Neural cell (in vitro differentiated cells): Measurements from ENCODE around the gene FBLN2. TPM values are rescaled to one million over a fixed set of nuclear protein-coding genes. Genes with fewer than 3 reads are reported as not detected.

ENCODE experiments used
- H2AFZ ChIP-seq: fragments of 200-600, 300-800 bp; sonication (generic), shearing (Covaris generic); 2 replicates; pipeline ENCODE4 v1.6.0; 2014; ENCODE audit warnings: low read depth, mild to moderate bottlenecking, antibody characterized with exemption, low read length, moderate library complexity
- H3F3A ChIP-seq: fragments of 200-600 bp; shearing (Covaris generic); 2 replicates; pipeline ENCODE4 v1.6.1; 2016; ENCODE audit warnings: mild to moderate bottlenecking, moderate library complexity, mixed read lengths, antibody characterized with exemption, low read length; ENCODE audit not compliant: insufficient read depth, poor library complexity, severe bottlenecking
- H3K27ac ChIP-seq: fragments of 200-600, 300-800 bp; sonication (generic), shearing (Covaris generic); 2 replicates; pipeline ENCODE4 v1.5.1; 2014; ENCODE audit warnings: mild to moderate bottlenecking, low read length, moderate library complexity
- H3K27me3 ChIP-seq: fragments of 300-800, 200-600 bp; sonication (generic), shearing (Covaris generic); 2 replicates; pipeline ENCODE4 v1.6.0; 2014; ENCODE audit warnings: mild to moderate bottlenecking, low read depth, low read length, moderate library complexity; ENCODE audit not compliant: insufficient read depth
- H3K36me3 ChIP-seq: fragments of 300-800, 200-600 bp; sonication (generic), shearing (Covaris generic); 2 replicates; pipeline ENCODE4 v1.5.1; 2014; ENCODE audit warnings: mild to moderate bottlenecking, antibody characterized with exemption, low read length, moderate library complexity; ENCODE audit not compliant: insufficient read depth
- H3K4me2 ChIP-seq: fragments of 300-800, 200-600 bp; sonication (generic), shearing (Covaris generic); 2 replicates; pipeline ENCODE4 v1.6.0; 2014; ENCODE audit warnings: mild to moderate bottlenecking, low read length
- H3K4me3 ChIP-seq: fragments of 300-800, 200-600 bp; sonication (generic), shearing (Covaris generic); 2 replicates; pipeline ENCODE4 v1.5.1; 2014; ENCODE audit warnings: mild to moderate bottlenecking, low read length, moderate library complexity
- H3K79me2 ChIP-seq: fragments of 200-600 bp; shearing (Covaris generic); replicated peaks from 2 replicates; pipeline ENCODE4 v1.6.0; 2014; ENCODE audit warnings: mild to moderate bottlenecking, low read length, moderate library complexity; ENCODE audit not compliant: insufficient read depth
- H3K9ac ChIP-seq: fragments of 300-800, 200-600 bp; sonication (generic), shearing (Covaris generic); 2 replicates; pipeline ENCODE4 v1.6.1; 2016; ENCODE audit warnings: mild to moderate bottlenecking, low read length, mixed read lengths
- H3K9me2 ChIP-seq: fragments of 200-600 bp; shearing (Covaris generic); 2 replicates; pipeline ENCODE4 v1.6.1; 2016; ENCODE audit warnings: mild to moderate bottlenecking, low read length, mixed read lengths; ENCODE audit not compliant: insufficient read depth
- H3K9me3 ChIP-seq: fragments of 200-600, 300-800 bp; sonication (generic), shearing (Covaris generic); 2 replicates; pipeline ENCODE4 v1.6.1; 2016; ENCODE audit warnings: mild to moderate bottlenecking, mixed run types, low read length, moderate library complexity, mixed read lengths
- H4K20me1 ChIP-seq: fragments of 200-600 bp; shearing (Covaris generic); 2 replicates; pipeline ENCODE4 v1.6.1; 2016; ENCODE audit warnings: mild to moderate bottlenecking, mixed run types; ENCODE audit not compliant: insufficient read depth
- CTCF ChIP-seq: fragments of 450-650 bp; IDR thresholded peaks from 2 replicates; pipeline ENCODE4 v1.5.1; 2014; ENCODE audit warnings: antibody characterized with exemption, mild to moderate bottlenecking, moderate library complexity; ENCODE audit not compliant: poor library complexity, severe bottlenecking
- EP300 ChIP-seq: fragments of 450-650 bp; conservative IDR thresholded peaks from 2 replicates; pipeline ENCODE4 v1.6.1; 2014; ENCODE audit warnings: antibody characterized with exemption, mild to moderate bottlenecking, moderate library complexity; ENCODE audit not compliant: poor library complexity, severe bottlenecking
- EZH2 ChIP-seq: fragments of 200-600, 300-800 bp; shearing (Covaris generic), sonication (generic); IDR thresholded peaks from 2 replicates; pipeline ENCODE4 v1.6.1; 2014; ENCODE audit warnings: antibody characterized with exemption, low read length, borderline replicate concordance, mild to moderate bottlenecking; ENCODE audit not compliant: insufficient read depth, poor library complexity, severe bottlenecking
- MXI1 ChIP-seq: fragments of 450-650 bp; conservative IDR thresholded peaks from 2 replicates; pipeline ENCODE4 v1.6.1; 2014; ENCODE audit warnings: antibody characterized with exemption, mild to moderate bottlenecking; ENCODE audit not compliant: poor library complexity, severe bottlenecking
- POLR2AphosphoS5 ChIP-seq: IDR thresholded peaks from 2 replicates; pipeline ENCODE4 v1.6.1; 2012
- RAD21 ChIP-seq: fragments of 450-650 bp; conservative IDR thresholded peaks from 2 replicates; pipeline ENCODE4 v1.6.1; 2014; ENCODE audit warnings: antibody characterized with exemption, mild to moderate bottlenecking, moderate library complexity
- REST ChIP-seq: IDR thresholded peaks from 2 replicates; pipeline ENCODE4 v1.6.1; 2012; ENCODE audit warnings: borderline replicate concordance
- SMC3 ChIP-seq: fragments of 450-650 bp; conservative IDR thresholded peaks from 2 replicates; pipeline ENCODE4 v1.6.1; 2014; ENCODE audit warnings: antibody characterized with exemption, mild to moderate bottlenecking, moderate library complexity; ENCODE audit not compliant: poor library complexity
- TAF1 ChIP-seq: IDR thresholded peaks from 2 replicates; pipeline ENCODE4 v1.6.1; 2012; ENCODE audit warnings: low read depth
- polyA plus RNA-seq: library from polyadenylated mRNA; depleted of rRNA; stranded (reverse); fragments of >200 nt; gene quantifications from 2 replicates; pipeline ENCODE4 v1.2.3, GENCODE V29; 2014

FBLN2 gene
- polyA plus RNA-seq, 1 donor from 2014 or later: 0.37 TPM

- no peaks in the 10 kb centered on the region for H3K9me3 ChIP-seq
- no peaks in the 10 kb centered on the region for H3K79me2 ChIP-seq
- H3K36me3 ChIP-seq: no peaks in the 10 kb centered on the region
- H3K4me3 ChIP-seq: no peak overlapping the region
- H3K9ac ChIP-seq: no peak overlapping the region
- no peak overlapping the region for H3K4me2 ChIP-seq
- H4K20me1 ChIP-seq: no peaks in the 10 kb centered on the region
- no peaks in the 10 kb centered on the region for H3F3A ChIP-seq
- TF ChIP-seq REST (no peak), CTCF (no peak), RAD21 (no peak), EZH2 (no peak), MXI1 (no peak), TAF1 (no peak), POLR2AphosphoS5 (no peak), EP300 (no peak), SMC3 (no peak)
- H3K27me3 ChIP-seq: peaks cover 18% of the 10 kb centered on the region
- H3K27ac ChIP-seq: no peak overlapping the region
- H3K9me2 ChIP-seq: no peaks in the 10 kb centered on the region
- no peak overlapping the region for H2AFZ ChIP-seq
These were observed 1.4 kb downstream of the FBLN2 start for GRCh38 chr3:13550423-13550690.

GRCh38 chr3:13550791-13551360, 2.0 kb downstream of the FBLN2 start:
- H3K9me3 ChIP-seq: no peaks in the 10 kb centered on the region
- no peaks in the 10 kb centered on the region for H4K20me1 ChIP-seq
- H2AFZ ChIP-seq: no peak overlapping the region
- no peak overlapping the region for H3K9ac ChIP-seq
- H3K9me2 ChIP-seq: no peaks in the 10 kb centered on the region
- H3K4me2 ChIP-seq: no peak overlapping the region
- H3K36me3 ChIP-seq: no peaks in the 10 kb centered on the region
- no peak overlapping the region for H3K4me3 ChIP-seq
- H3K27ac ChIP-seq: no peak overlapping the region
- no peak for TF ChIP-seq POLR2AphosphoS5
- H3K27me3 ChIP-seq: peaks cover 18% of the 10 kb centered on the region
- H3F3A ChIP-seq: no peaks in the 10 kb centered on the region
- H3K79me2 ChIP-seq: no peaks in the 10 kb centered on the region
